ENCODE data around the gene NRXN2. TPM values are rescaled to one million over a fixed set of nuclear protein-coding genes. Genes with fewer than 3 reads are reported as not detected.

NRXN2 gene
- polyA plus RNA-seq, 1 experiment, result 0.20 TPM

- peak; percentile 78 for TF ChIP-seq CTCF (IDR thresholded peaks at IDR 0.05; ENCODE audit: insufficient read depth, low read depth, low read length)
- peaks cover 38% of the 10 kb centered on the region for H3K27me3 ChIP-seq (ENCODE audit: control insufficient read depth, insufficient read depth, low read length)
- no peaks in the 10 kb centered on the region for H3K36me3 ChIP-seq (ENCODE audit: control insufficient read depth, insufficient read depth, low read length)
- POLR2A ChIA-PET, result no interaction called here
- CTCF ChIA-PET, result interaction anchor here (0.6 to 4.7 kb wide), 16 partner anchors 10 to 170 kb away, joined by 3 to 19 read pairs (median 4); partner anchors contain the start of gene PYGM
- DNase-seq (ENCODE audit: low read depth), result no peak
- H3K4me3 ChIP-seq (ENCODE audit: low read depth, low read length), result peak within 1 kb of the TSS; percentile 52
These were observed 20.9 kb upstream of the NRXN2 start, which contains the start of gene RASGRP2 for GRCh38 chr11:64743591-64744543. Gene RASGRP2, minus strand, starts transcription at chr11:64744142. Its CDS starts 1,276 bp downstream, at chr11:64742866.

GRCh38 chr11:64742889-64743590 is 20.0 kb upstream of the NRXN2 start:
- no peak for DNase-seq (ENCODE audit: low read depth)
- peak overlapping the region; percentile 52 for H3K4me3 ChIP-seq (ENCODE audit: low read depth, low read length)
- H3K36me3 ChIP-seq (ENCODE audit: control insufficient read depth, insufficient read depth, low read length), result no peaks in the 10 kb centered on the region
- TF ChIP-seq CTCF (IDR thresholded peaks at IDR 0.05; ENCODE audit: insufficient read depth, low read depth, low read length), result peak; percentile 73
- POLR2A ChIA-PET, result no interaction called here
- H3K27me3 ChIP-seq (ENCODE audit: control insufficient read depth, insufficient read depth, low read length), result peaks cover 38% of the 10 kb centered on the region
- CTCF ChIA-PET, result interaction anchor here (0.6 to 4.7 kb wide), 18 partner anchors 9 to 169 kb away, joined by 3 to 19 read pairs (median 4); partner anchors contain the start of genes PYGM and SF1

- ChIA-PET POLR2A (no interaction called here), CTCF (interaction anchor here (0.9 to 4.7 kb wide), 17 partner anchors 9 to 107 kb away, joined by 3 to 19 read pairs (median 4); partner anchors contain the start of genes PYGM and SF1)
- no peak for TF ChIP-seq CTCF (IDR thresholded peaks at IDR 0.05; ENCODE audit: insufficient read depth, low read depth, low read length)
- no peaks in the 10 kb centered on the region for H3K36me3 ChIP-seq (ENCODE audit: control insufficient read depth, insufficient read depth, low read length)
- DNase-seq (ENCODE audit: low read depth), result no peak
- peaks cover 38% of the 10 kb centered on the region for H3K27me3 ChIP-seq (ENCODE audit: control insufficient read depth, insufficient read depth, low read length)
- H3K4me3 ChIP-seq (ENCODE audit: low read depth, low read length), result peak overlapping the region; percentile 52
These were observed 19.3 kb upstream of the NRXN2 start for GRCh38 chr11:64742087-64742888.

GRCh38 chr11:64741375-64742086 is 18.5 kb upstream of the NRXN2 start:
- ChIA-PET CTCF (interaction anchor here (0.9 to 4.7 kb wide), 11 partner anchors 8 to 89 kb away, joined by 3 to 19 read pairs (median 6); partner anchors contain the start of gene PYGM), POLR2A (no interaction called here)
- no peak for TF ChIP-seq CTCF (IDR thresholded peaks at IDR 0.05; ENCODE audit: insufficient read depth, low read depth, low read length)
- Histone ChIP-seq H3K4me3 (ENCODE audit: low read depth, low read length) (no peak overlapping the region), H3K27me3 (ENCODE audit: control insufficient read depth, insufficient read depth, low read length) (peaks cover 40% of the 10 kb centered on the region), H3K36me3 (ENCODE audit: control insufficient read depth, insufficient read depth, low read length) (no peaks in the 10 kb centered on the region)
- DNase-seq (ENCODE audit: low read depth), result no peak
